HG03159 (cell line): ENCODE data around the gene PERM1.
"Not testable (repeated sequence)": the region's sequence is repeated elsewhere in the genome, so short reads cannot be mapped to it uniquely, and the experiment has no call there.

ENCODE experiments used
- ATAC-seq: cut with Tn5 transposase; IDR thresholded peaks from one replicate; pipeline ENCODE4 v1.9.1; 2021; ENCODE audit warnings: mild to moderate bottlenecking, moderate library complexity; ENCODE audit not compliant: unreplicated experiment

Gene PERM1

DNA sequence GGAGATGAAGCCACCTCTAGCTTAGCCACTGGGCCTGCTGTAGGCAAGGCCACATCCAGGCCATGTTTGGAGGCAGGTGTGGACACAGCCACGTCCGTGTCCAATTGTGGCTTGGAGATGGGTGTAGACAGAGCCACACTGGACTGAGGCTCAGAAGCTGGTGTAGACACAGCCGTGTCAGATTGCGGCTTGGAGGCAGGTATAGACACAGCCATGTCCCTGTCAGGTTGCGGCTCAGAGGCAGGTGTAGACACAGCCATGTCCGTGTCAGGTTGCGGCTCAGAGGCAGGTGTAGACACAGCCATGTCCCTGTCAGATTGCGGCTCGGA, 2.2 kb downstream of the PERM1 start:
- ATAC-seq: no peak

DNA sequence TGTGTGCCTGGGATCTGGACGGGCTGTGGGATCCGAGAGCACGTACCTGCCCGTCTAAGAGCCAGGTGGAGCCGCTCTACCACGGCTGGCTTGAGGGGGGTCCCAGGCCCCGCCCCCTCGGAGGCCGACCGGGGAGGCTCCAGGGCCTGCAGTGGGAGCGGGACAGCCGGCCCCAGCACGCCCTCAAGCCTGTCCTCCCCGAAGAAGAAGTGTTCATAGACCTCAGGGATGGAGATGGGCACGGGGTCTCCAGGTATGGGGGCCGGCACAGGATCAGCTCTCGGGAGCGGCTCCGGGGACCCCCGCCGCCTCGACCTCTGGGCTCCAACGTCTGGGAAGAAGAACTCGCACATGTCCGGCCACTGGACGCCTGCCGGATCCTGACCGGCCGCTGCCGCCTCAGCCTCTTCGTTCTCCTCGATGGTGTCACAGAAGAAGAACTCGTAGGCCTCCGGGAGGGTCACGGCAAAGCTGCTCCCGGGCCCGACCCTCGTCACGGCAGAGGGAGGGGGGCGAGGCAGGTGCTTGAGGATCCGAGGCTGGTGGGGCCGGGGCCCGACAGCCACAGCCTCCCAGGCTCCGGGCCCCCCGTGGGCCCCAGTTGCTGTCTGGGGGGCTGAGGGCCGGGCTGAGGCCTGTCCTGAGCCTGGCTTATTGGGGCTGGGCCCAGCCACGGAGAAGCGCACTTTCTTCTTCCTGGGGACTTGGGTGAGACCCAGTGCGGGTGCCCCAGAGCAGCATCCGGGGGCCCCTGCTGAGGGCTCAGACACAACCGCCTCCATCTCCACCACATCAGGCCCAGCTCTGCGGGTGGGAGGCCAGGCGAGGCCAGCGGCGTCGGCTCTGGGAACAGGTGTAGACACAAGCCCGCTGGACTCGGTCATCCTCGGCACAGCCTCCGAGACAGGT, 2.8 kb downstream of the PERM1 start:
- ATAC-seq: no peak

DNA sequence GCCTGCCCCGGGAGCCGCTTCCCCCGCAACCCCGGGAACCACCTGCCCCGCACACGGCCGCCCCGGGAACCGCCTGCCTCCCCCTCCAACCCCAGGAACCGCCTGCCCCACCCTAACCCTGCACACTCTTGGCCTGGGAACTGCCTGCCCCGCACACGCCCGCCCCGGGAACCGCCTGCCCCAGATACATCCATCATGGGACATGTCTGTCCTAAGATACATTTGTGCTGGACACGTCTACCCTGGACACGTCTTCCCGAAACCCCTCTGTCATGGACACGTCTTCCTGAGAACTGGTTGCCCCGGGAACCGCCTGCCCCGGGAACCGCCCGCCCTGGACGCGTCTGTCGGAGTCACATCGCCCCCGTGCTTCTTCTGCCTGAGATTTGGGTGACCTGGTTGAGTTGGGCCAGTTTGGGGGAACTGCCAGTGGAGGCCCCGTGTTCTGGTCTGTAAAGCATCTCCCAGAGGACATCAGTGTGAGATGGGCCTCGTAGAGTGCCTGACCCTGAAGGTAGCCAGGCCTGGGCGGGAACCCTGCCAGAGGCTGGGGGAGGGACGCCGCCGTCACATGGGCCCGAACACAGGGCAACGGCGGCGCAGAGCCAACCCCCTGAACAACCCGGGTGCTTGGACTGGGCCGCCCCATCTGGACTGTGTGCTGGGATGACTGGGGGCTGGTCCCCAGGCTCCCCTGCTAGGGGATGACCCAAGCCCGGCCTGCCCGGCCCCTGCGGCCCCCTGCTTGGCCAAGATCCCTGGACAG, 3.6 kb downstream of the PERM1 start:
- no peak for ATAC-seq

DNA sequence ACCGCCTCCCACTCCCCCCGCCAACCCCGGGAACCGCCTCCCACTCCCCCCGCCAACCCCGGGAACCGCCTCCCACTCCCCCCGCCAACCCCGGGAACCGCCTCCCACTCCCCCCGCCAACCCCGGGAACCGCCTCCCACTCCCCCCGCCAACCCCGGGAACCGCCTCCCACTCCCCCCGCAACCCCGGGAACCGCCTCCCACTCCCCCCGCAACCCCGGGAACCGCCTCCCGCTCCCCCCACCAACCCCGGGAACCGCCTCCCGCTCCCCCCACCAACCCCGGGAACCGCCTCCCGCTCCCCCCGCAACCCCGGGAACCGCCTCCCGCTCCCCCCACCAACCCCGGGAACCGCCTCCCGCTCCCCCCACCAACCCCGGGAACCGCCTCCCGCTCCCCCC, 5.1 kb downstream of the PERM1 start:
- ATAC-seq: not testable (repeated sequence)

DNA sequence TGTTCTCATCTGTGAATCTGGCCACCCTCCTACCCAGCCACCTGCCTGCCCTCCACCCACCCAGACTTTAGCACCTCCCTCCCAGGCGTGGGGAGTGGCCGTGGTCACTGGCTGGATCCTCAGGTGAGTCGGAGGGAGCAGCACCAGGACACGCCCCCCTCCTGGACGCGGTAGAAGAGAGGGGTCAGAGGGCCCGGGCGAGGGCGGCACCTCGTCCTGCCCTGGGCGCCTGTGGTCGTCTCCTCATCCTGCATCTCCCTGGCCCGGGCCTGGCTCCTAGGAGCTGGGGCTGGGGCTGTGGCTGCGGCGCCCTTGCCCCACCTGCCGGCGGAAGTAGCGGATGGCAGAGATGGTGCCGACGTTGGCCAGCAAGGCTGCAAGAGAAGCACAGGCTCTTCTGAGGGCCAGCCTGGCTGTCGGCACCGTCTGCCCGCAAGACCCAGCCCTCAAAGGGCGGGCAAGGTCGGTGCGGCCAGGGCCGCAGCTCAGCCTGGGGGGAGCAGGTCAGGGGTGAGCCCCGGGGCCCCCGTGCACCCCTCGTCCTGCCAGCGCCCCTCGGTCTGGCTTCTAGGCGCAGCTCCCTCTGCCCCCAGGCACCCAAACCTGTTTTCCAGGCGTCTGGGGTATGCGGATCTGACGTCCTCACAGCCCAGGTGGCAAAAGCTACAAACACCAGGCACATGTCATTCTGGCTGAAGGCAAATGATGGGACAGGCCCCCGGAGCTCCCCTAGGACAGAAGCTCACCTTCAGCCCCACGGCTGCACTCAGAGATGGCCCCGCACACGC, 5.8 kb downstream of the PERM1 start:
- no peak for ATAC-seq

DNA sequence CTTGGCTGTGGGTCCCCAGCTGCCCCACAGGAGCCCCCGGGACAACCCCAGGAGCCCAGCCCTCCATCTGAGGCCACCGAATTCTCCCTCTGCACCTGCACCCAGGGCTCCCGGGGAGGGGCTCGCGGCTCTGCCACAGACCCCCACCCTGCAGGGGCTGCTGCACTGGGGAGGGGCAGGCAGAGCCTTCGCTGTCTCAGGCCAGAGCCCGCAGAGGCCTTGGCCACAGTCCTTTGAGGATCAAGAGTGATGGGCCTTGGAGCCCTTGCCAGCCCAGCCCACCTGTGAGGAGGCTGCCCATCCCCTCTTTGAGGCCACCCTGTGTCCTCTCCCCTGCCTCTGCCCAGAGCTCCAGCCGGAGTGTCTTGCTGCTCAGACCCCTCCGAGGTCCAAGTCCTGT, 6.5 kb downstream of the PERM1 start:
- ATAC-seq: no peak

DNA sequence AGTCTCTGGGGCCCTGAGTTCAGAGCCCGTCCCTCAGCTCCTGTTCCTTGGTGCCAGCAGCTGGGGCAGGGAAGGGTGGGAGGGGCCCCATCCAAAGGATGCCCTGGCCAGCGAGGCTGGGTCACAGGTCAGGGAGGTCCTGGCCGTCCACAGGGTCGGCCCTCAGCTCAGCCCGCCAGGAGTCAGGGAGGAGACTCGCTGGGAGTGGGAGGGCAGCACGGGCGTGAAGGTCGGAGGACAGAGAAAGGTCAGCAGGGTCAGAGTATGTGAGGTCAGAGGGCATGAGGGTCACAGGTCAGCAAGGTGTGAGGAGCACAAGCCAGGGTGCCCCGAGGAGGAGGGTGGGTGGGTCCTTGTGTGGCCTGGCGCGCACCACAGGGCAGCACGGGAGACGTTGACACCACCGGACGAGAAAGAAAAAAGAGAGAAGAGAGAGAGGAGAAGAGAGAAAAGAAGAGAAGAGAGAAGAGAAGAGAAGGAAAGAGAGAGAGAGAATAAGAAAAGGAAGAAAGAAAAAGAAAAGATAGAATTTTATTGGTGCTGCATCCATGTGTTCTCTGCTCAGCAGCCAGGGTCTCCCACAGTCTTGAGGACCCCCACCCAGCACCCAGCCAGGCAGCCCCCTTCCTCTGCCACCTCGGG, 7.1 kb downstream of the PERM1 start:
- no peak for ATAC-seq

DNA sequence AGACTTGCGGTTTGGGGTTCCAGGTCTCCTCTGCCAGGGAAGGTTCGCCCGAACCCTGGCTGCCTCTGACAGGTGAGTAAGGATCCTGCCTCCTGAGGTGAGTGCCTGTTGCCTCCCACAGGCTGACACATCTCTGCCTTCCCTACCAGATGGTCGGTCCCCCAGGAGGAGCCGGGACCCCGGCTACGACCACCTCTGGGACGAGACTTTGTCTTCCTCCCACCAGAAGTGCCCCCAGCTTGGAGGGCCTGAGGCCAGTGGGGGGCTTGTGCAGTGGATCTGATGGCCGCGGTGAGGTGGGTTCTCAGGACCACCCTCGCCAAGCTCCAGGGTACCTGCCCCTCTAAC, 7.6 kb downstream of the PERM1 start:
- ATAC-seq: no peak

DNA sequence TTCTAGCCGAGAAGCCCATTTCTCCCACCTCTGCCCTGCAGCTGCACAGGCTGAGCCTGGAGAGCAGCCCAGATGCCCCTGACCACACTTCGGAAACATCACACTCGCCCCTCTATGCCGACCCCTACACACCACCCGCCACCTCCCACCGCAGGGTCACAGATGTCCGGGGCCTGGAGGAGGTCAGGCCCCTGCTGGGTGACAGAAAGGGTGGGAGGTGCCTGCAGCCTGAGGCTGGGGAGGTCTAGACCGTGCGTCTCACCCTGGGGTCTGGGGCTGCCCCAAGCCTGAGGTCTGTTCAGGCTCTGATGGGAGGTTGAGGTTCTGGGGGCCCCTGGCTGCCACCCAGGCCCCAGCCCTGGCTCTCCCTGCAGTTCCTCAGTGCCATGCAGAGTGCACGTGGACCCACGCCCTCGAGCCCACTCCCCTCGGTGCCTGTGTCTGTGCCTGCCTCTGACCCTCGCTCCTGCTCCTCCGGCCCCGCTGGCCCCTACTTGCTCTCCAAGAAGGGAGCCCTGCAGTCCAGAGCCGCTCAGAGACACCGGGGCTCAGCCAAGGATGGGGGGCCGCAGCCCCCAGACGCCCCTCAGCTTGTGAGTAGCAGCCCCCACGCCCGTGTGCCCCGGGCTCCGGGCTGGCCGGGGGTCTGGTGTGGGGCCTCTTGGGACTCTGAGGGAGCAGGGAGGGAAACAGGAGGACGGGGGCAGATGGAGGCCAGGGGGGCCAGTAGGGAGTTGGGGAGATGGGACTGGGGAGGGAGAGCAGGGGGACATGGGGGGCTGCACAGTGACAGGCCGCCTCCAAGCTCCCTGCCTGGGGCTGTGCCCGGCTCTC, 8.2 kb downstream of the PERM1 start:
- no peak for ATAC-seq

DNA sequence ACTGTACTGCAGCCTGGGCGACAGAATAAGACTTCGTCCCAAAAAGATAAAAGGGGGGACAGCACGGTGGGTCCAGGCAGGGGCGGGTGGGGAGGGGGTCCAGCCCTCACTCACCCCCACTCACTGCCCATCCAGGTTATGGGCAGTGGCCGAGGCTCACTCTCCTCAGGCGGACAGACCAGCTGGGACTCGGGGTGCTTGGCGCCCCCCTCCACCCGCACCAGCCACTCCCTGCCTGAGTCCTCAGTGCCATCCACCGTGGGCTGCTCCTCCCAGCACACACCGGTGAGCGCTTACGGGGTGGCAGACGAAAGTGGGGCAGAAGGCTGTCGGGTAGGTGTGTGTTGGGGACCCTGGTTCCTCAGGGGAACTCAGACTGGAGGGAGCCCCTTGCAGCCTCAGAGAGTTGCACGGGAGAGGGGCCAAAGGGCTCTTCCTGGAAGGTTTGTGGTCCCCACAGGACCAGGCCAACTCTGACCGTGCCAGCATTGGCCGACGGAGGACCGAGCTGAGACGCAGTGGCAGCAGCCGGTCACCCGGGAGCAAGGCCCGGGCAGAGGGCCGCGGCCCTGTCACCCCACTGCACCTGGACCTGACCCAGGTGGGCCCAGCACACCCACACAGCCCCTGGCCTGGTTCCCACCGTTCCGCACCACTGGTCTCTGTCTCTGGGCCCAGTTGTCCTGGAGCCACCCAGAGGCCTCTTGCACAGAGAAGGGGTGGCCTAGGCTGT, 9.0 kb downstream of the PERM1 start:
- ATAC-seq: no peak

DNA sequence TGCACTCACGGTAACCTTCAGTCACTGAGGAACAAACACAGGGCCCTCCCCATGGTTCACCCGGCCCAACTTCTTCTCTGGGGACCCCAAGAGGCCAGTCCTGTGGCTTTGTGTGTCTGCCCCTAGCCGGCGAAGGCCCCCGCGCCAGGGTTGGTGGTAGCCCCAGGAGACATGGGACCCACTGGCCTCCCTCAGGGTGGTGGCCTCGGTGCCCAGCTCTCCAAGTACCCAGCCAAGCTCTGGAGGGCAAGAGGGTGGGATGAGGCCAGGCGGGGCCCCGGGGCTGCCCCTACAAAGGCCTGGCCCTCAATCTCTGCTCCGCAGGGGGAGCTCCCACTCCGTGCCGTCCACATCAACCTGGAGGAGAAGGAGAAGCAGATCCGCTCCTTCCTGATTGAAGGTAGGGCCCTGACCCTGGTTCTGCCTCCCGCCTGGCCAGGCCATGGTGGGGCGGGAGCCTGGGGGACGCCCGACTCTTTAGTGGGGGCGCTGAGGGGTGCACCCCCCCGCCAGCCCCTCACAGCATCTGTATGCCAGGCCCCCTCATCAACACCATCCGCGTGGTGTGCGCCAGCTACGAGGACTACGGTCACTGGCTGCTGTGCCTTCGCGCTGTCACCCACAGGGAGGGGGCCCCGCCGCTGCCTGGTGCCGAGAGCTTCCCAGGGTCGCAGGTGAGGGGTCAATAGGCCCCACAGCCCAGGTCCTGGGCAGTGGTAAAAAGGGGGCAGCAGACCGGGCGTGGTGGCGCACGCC, 10.0 kb downstream of the PERM1 start:
- no peak for ATAC-seq

DNA sequence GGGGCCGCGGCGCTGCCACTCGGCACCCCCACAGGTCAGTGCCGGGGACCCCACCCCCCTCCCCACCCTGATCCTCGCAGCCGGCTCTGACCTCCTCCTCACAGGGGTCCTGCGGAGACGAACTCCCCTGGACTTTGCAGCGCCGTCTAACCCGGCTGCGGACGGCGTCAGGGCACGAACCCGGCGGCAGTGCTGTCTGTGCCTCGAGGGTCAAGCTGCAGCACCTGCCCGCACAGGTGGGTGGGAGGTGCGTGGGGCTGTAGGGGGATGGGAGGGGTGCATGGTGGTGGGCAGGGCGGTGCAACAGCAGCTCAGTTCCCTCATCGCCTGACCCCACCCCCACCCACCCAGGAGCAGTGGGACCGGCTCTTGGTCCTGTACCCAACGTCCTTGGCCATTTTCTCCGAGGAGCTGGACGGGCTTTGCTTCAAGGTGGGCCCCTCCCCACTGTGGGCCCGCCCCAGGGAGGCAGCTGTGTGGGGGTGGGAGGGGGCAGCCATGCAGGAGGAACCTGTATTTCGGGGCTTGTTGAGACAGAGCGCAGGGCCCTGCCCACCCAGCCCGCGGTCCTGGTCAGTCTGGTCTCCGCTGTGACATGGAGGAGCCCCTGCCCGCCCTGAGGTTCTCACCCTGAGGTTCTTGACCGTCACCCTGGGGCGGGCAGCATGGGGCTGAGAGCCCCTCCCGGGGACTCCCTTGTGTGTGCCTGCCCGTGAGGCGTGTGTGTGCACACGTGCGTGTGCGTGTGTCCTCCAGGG, 10.7 kb downstream of the PERM1 start:
- no peak for ATAC-seq

DNA sequence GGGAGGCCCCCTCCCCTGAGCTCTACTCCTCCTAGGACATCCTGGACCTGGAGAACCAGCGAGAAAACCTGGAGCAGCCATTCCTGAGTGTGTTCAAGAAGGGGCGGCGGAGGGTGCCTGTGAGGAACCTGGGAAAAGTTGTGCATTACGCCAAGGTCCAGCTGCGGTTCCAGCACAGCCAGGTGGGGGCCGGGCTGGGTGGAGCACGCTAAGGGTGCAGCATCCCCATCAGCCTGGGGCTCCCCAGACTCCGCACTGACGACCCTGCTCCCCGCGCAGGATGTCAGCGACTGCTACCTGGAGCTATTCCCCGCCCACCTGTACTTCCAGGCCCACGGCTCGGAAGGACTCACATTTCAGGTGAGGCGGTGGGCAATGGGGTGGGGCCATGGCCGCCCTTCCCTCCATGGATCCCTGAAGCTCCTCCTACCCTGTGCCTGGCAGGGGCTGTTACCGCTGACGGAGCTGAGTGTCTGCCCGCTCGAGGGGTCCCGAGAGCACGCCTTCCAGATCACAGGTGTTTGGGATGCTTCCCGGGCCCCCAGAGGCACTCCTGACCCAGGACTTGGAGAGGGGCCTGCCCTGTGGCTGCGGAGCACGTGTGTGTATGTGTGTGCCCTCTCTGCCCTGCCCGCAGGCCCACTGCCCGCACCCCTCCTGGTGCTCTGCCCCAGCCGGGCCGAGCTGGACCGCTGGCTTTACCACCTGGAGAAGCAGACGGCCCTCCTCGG, 11.5 kb downstream of the PERM1 start:
- no peak for ATAC-seq

DNA sequence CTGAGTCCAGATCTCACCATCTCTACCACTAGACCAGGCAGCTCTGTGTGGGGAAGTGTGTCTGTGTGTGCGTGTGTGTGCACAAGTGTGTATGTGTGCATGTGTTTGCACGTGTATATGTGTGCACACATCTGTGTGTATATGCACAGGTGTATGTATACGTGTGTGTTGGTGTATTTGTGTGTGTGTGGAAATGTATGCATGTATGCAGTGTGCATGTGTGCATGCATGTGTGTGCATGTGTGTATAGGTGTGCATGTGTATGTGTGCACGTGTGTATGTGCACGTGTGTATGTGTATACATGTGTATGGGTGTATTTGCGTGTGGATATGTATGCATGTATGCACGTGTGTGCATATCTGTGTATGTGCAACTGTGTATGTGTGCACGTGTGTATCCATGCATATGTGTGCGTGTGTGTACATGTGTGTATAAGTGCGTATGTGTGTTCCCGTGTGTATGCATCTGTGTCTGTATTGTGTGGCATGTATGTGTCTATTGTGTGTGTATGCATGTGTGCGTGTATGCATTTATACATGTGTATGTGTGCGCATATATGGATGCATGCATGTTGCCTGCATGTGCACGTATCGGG, 12.5 kb downstream of the PERM1 start:
- no peak for ATAC-seq

DNA sequence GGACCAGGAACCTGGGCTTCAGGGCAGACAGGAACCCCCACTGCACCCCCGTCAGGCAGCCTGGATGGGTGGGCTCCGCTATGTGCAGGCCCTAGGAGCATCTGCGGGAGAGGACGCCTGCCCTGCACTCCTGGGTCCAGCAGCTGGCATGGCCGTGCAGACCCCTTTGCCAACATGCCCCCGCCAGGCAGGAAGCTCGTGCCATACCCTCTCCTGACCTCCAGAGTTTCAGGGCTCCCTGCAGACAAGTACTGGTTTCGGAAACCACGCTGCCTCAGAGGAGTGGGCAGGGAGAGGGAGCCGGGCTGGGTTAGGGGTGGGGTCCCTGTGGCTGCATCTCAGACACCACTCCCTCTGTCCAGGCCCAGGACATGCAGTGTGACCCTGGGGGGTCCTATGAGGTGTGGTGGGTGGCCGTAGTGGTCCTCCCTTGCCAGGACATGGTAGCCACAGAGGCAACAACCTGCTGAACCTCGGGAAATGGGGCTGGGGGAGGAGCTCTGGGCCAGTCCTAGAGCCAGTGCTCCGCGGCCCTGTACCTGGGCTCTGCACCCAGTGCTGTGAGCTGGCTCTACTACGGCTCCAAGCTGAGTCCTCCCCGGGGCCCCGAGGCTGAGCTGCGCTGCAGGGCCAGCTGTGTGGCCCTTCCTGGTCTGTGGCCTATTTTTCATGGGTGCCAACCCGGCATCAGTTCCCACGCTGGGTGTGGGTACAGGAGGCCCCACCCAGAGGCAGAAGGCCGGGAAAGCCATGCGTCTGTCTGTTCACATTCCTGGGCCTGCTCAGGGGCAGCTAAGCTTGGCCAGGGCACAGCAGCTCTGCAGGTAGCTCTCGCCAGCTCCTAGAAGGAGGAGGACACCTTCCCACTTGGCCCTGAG, 14.2 kb downstream of the PERM1 start:
- no peak for ATAC-seq

DNA sequence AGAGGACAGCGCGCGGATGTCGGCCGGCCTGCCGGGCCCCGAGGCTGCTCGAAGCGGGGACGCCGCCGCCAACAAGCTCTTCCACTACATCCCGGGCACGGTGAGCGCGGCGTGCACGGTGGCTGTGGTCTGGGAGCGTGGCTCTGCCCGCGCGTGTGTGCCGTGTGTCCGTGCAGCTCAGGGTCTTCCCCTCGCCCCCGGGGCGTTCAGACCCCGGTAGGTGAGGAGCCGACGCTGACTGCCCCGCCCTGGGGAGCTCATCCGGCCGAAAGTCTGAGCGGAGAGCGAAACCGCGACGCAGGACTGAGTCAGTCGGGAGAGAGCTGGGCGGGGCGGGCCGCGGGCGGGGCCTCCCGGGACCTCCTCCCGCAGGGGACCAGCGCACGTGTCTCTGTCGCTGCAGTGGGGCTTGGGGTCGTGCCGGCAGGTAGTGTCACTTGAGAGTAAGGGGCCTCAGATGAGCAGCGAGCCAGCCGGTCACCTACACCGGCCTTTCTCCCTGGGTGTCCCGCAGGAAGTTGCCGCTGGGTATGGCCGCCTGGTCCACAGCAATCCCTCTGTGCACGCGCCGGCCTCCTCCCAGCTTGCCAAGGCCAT, 15.1 kb downstream of the PERM1 start:
- ATAC-seq: no peak
